GM12865 (cell line): ENCODE data around the gene MDP1.

Source experiments
- DNase-seq: peaks from one replicate; pipeline ENCODE4 v3.0.0; 2010; ENCODE audit warnings: low read depth
- H3K4me3 ChIP-seq: 2 replicates; pipeline ENCODE4 v1.5.1; 2011; ENCODE audit warnings: mild to moderate bottlenecking, low read depth, low read length, control low read depth
- CTCF ChIP-seq: IDR thresholded peaks from 2 replicates; pipeline ENCODE4 v1.5.1; 2011; ENCODE audit warnings: low read length, control low read depth, low read depth, inconsistent platforms; ENCODE audit not compliant: insufficient read depth; ENCODE audit errors: missing control alignments

Gene MDP1

GRCh38 chr14:24176599-24176998 is 39.3 kb downstream of the MDP1 start:
- no peak overlapping the region for H3K4me3 ChIP-seq
- DNase-seq: no peak
- no peak for TF ChIP-seq CTCF

- TF ChIP-seq CTCF: no peak
These were observed 43.0 kb downstream of the MDP1 start for GRCh38 chr14:24172871-24173281.

GRCh38 chr14:24172261-24172860 is 43.5 kb downstream of the MDP1 start:
- peak overlapping the region; percentile 48 for H3K4me3 ChIP-seq
- no peak for DNase-seq

More at GRCh38 chr14:24172871-24173281, 43.0 kb downstream of the MDP1 start:
- peak overlapping the region; percentile 48 for H3K4me3 ChIP-seq
- no peak for DNase-seq

GRCh38 chr14:24171422-24172260 is 44.2 kb downstream of the MDP1 start, which contains the start of gene REC8:
TSS of gene REC8 (plus strand) at chr14:24172080. CDS start at chr14:24172553, 473 bp downstream.
- TF ChIP-seq CTCF: no peak
- H3K4me3 ChIP-seq: peak within 1 kb of the TSS; percentile 48
- DNase-seq: peak; percentile 97

More at GRCh38 chr14:24172261-24172860, 43.5 kb downstream of the MDP1 start:
- TF ChIP-seq CTCF: no peak

GRCh38 chr14:24167469-24168114 is 48.3 kb downstream of the MDP1 start:
- TF ChIP-seq CTCF: no peak
- no peak overlapping the region for H3K4me3 ChIP-seq
- no peak for DNase-seq

GRCh38 chr14:24165785-24166184 is 50.1 kb downstream of the MDP1 start:
- H3K4me3 ChIP-seq: no peak overlapping the region
- no peak for DNase-seq
- no peak for TF ChIP-seq CTCF
